SK-N-SH treated with all-trans-retinoic acid at 6 μM for 48 hours (cell line): ENCODE data around the gene ACADVL.

Source experiments
- CSDC2 ChIP-seq: fragments of 250-450 bp; sonication (Bioruptor Pico); IDR thresholded peaks from 2 replicates; pipeline ENCODE4 v1.5.0; 2020; ENCODE audit warnings: mild to moderate bottlenecking, moderate library complexity
- GLIS3 ChIP-seq: fragments of 250-450 bp; sonication (Bioruptor Pico); IDR thresholded peaks from 2 replicates; pipeline ENCODE4 v1.5.0; 2020; ENCODE audit warnings: mild to moderate bottlenecking, moderate library complexity
- OSR1 ChIP-seq: fragments of 250-450 bp; sonication (Bioruptor Pico); IDR thresholded peaks from 2 replicates; pipeline ENCODE4 v1.8.0; 2022; ENCODE audit warnings: moderate library complexity, mild to moderate bottlenecking, inconsistent platforms
- TOX ChIP-seq: fragments of 250-450 bp; sonication (Bioruptor Pico); IDR thresholded peaks from 2 replicates; pipeline ENCODE4 v1.8.0; 2021; ENCODE audit warnings: mild to moderate bottlenecking, moderate library complexity, borderline replicate concordance
- ZFP3 ChIP-seq: fragments of 250-450 bp; sonication (Bioruptor Pico); IDR thresholded peaks from 2 replicates; pipeline ENCODE4 v1.5.0; 2020; ENCODE audit warnings: mild to moderate bottlenecking, moderate library complexity
- ZFP30 ChIP-seq: fragments of 450-650 bp; formaldehyde crosslinking; IDR thresholded peaks from 2 replicates; pipeline ENCODE4 v1.5.0; 2022; ENCODE audit warnings: mild to moderate bottlenecking, moderate library complexity
- ZNF8 ChIP-seq: fragments of 450-650 bp; formaldehyde crosslinking; IDR thresholded peaks from 2 replicates; pipeline ENCODE4 v1.5.0; 2020; ENCODE audit warnings: mild to moderate bottlenecking, moderate library complexity
- TF ChIP-seq, protein P1 (sequence below): fragments of 250-450 bp; sonication (Bioruptor Pico); IDR thresholded peaks from 2 replicates; pipeline ENCODE4 v1.8.0; 2020; ENCODE audit warnings: mild to moderate bottlenecking, moderate library complexity, borderline replicate concordance
- TF ChIP-seq, protein P2 (sequence below): fragments of 250-450 bp; sonication (Bioruptor Pico); IDR thresholded peaks from 2 replicates; pipeline ENCODE4 v1.5.1; 2020; ENCODE audit warnings: low read depth, mild to moderate bottlenecking, moderate library complexity
- TF ChIP-seq, protein P3 (sequence below): fragments of 250-450 bp; sonication (Bioruptor Pico); IDR thresholded peaks from 2 replicates; pipeline ENCODE4 v1.5.1; 2021; ENCODE audit warnings: mild to moderate bottlenecking, moderate library complexity

DNA sequence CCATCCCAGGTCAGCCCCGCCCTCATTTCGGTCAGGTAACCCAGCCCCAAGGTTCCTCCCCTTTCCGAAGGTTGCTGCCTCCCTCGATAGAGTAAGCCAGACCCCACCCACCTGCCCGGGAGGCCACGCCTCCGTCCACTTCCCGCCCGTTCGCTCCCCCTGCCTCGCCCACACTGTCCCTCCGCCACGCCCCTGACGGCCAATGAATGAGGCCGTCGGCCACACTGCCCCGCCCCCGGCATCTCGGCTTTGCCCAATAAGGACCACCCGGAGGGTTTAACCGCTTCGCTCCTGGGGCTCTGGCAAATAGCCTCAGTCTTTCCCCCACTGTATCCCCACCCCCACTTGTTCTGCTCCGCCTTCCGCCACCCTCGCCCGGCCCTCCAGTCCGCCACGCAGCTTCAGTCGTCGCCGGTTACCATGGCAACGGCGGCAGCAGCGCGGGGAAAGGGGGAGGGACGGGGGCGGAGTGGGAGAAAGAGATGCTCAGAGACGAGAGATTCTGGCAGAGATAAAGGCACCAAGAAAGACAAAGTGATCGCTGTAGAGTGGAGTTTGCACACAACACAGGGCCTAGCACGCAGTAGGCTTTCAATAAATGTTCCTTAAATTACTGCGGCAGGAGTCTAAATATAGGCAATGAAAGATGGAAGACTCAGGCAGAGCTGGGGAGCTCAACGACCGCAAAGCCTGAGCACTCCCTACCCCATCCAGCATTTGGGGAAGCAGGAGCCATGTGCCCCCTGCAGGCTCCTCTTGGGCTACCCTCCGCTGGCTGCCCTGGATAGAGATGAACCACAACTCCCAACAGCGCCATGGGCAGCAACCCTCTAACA, 5.2 kb upstream of the ACADVL start:
- TF ChIP-seq, protein P1, sequence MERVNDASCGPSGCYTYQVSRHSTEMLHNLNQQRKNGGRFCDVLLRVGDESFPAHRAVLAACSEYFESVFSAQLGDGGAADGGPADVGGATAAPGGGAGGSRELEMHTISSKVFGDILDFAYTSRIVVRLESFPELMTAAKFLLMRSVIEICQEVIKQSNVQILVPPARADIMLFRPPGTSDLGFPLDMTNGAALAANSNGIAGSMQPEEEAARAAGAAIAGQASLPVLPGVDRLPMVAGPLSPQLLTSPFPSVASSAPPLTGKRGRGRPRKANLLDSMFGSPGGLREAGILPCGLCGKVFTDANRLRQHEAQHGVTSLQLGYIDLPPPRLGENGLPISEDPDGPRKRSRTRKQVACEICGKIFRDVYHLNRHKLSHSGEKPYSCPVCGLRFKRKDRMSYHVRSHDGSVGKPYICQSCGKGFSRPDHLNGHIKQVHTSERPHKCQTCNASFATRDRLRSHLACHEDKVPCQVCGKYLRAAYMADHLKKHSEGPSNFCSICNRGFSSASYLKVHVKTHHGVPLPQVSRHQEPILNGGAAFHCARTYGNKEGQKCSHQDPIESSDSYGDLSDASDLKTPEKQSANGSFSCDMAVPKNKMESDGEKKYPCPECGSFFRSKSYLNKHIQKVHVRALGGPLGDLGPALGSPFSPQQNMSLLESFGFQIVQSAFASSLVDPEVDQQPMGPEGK (CRISPR knock-in tag), result no peak
- no peak for TF ChIP-seq ZFP3 (CRISPR knock-in tag)
- TF ChIP-seq GLIS3 (CRISPR knock-in tag), result no peak
- TF ChIP-seq, protein P2, sequence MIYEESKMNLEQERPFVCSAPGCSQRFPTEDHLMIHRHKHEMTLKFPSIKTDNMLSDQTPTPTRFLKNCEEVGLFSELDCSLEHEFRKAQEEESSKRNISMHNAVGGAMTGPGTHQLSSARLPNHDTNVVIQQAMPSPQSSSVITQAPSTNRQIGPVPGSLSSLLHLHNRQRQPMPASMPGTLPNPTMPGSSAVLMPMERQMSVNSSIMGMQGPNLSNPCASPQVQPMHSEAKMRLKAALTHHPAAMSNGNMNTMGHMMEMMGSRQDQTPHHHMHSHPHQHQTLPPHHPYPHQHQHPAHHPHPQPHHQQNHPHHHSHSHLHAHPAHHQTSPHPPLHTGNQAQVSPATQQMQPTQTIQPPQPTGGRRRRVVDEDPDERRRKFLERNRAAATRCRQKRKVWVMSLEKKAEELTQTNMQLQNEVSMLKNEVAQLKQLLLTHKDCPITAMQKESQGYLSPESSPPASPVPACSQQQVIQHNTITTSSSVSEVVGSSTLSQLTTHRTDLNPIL (CRISPR knock-in tag), result no peak
- TF ChIP-seq, protein P3, sequence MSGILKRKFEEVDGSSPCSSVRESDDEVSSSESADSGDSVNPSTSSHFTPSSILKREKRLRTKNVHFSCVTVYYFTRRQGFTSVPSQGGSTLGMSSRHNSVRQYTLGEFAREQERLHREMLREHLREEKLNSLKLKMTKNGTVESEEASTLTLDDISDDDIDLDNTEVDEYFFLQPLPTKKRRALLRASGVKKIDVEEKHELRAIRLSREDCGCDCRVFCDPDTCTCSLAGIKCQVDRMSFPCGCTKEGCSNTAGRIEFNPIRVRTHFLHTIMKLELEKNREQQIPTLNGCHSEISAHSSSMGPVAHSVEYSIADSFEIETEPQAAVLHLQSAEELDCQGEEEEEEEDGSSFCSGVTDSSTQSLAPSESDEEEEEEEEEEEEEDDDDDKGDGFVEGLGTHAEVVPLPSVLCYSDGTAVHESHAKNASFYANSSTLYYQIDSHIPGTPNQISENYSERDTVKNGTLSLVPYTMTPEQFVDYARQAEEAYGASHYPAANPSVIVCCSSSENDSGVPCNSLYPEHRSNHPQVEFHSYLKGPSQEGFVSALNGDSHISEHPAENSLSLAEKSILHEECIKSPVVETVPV (CRISPR knock-in tag), result no peak
- TF ChIP-seq CSDC2 (CRISPR knock-in tag), result no peak
- no peak for TF ChIP-seq TOX
- TF ChIP-seq OSR1 (CRISPR knock-in tag), result no peak
- TF ChIP-seq ZNF8 (CRISPR knock-in tag), result no peak
- TF ChIP-seq ZFP30 (CRISPR knock-in tag), result no peak
